Kidney epithelial cell (primary cell): Measurements from ENCODE around the gene GPC6. TPM values are rescaled to one million over a fixed set of nuclear protein-coding genes. Genes with fewer than 3 reads are reported as not detected.

Experiments
- DNase-seq: peaks from one replicate; pipeline ENCODE4 v3.0.0-alpha.2; 2010; ENCODE audit warnings: low read depth
- H3K27me3 ChIP-seq: 2 replicates; pipeline ENCODE4 v1.6.0; 2011; ENCODE audit warnings: low read length; ENCODE audit not compliant: control insufficient read depth, insufficient read depth
- H3K36me3 ChIP-seq: 2 replicates; pipeline ENCODE4 v1.5.1; 2011; ENCODE audit warnings: low read length; ENCODE audit not compliant: control insufficient read depth, insufficient read depth
- H3K4me3 ChIP-seq: 2 replicates; pipeline ENCODE4 v1.5.1; 2011; ENCODE audit warnings: low read depth, mild to moderate bottlenecking, control low read depth, low read length
- CTCF ChIP-seq: IDR thresholded peaks from 2 replicates; pipeline ENCODE4 v1.5.1; 2011; ENCODE audit warnings: mild to moderate bottlenecking, moderate library complexity, low read length, control low read depth, inconsistent platforms; ENCODE audit not compliant: insufficient read depth, poor library complexity, severe bottlenecking
- total RNA-seq: library from RNA; depleted of rRNA; stranded (reverse); fragments of >200 nt; gene quantifications from 2 replicates; pipeline ENCODE4 v1.2.3, GENCODE V29; 2015

Gene GPC6
- total RNA-seq, 1 donor from 2014 or later, result 62.7 TPM

GRCh38 chr13:94122300-94122915, 895.8 kb downstream of the GPC6 start:
- no peak for TF ChIP-seq CTCF

GRCh38 chr13:94123557-94123956, 897.0 kb downstream of the GPC6 start:
- TF ChIP-seq CTCF, result no peak
- Histone ChIP-seq H3K4me3 (no peak overlapping the region), H3K27me3 (no peaks in the 10 kb centered on the region), H3K36me3 (no peaks in the 10 kb centered on the region)
- no peak for DNase-seq

More at GRCh38 chr13:94122300-94122915, 895.8 kb downstream of the GPC6 start:
- Histone ChIP-seq H3K27me3 (no peaks in the 10 kb centered on the region), H3K4me3 (no peak overlapping the region), H3K36me3 (no peaks in the 10 kb centered on the region)
- no peak for DNase-seq

GRCh38 chr13:94128430-94128829, 901.8 kb downstream of the GPC6 start:
- TF ChIP-seq CTCF, result no peak

GRCh38 chr13:94129490-94129894, 902.9 kb downstream of the GPC6 start:
- H3K4me3 ChIP-seq, result no peak overlapping the region
- TF ChIP-seq CTCF, result no peak
- no peaks in the 10 kb centered on the region for H3K27me3 ChIP-seq
- no peaks in the 10 kb centered on the region for H3K36me3 ChIP-seq
- no peak for DNase-seq

More at GRCh38 chr13:94128430-94128829, 901.8 kb downstream of the GPC6 start:
- Histone ChIP-seq H3K27me3 (no peaks in the 10 kb centered on the region), H3K4me3 (no peak overlapping the region), H3K36me3 (no peaks in the 10 kb centered on the region)
- peak; percentile 49 for DNase-seq

- no peak for DNase-seq
- H3K4me3 ChIP-seq, result no peak overlapping the region
- no peaks in the 10 kb centered on the region for H3K36me3 ChIP-seq
- no peak for TF ChIP-seq CTCF
- no peaks in the 10 kb centered on the region for H3K27me3 ChIP-seq
These were observed 912.2 kb downstream of the GPC6 start for GRCh38 chr13:94138831-94139230.

- no peak for DNase-seq
- no peaks in the 10 kb centered on the region for H3K36me3 ChIP-seq
- H3K4me3 ChIP-seq, result no peak overlapping the region
- TF ChIP-seq CTCF, result no peak
- no peaks in the 10 kb centered on the region for H3K27me3 ChIP-seq
These were observed 912.9 kb downstream of the GPC6 start for GRCh38 chr13:94139393-94139995.
